B cell (primary cell): ENCODE data around the gene ECT2. TPM values are rescaled to one million over a fixed set of nuclear protein-coding genes. Genes with fewer than 3 reads are reported as not detected.
"Not testable (repeated sequence)": the region's sequence is repeated elsewhere in the genome, so short reads cannot be mapped to it uniquely, and the experiment has no call there.

ENCODE experiments used
- ATAC-seq: fragments of 200-7000 bp; cut with Tn5 transposase; one replicate; pipeline ENCODE4 v1.10.0; 2021; ENCODE audit warnings: low read depth, mild to moderate bottlenecking, moderate number of reproducible peaks, moderate library complexity
- CTCF ChIA-PET: fragments of 350-600 bp; sonication (Branson Sonifier 250); formaldehyde crosslinking; loops from one replicate; lab custom pipeline; 2021; ENCODE audit warnings: antibody characterized with exemption, inconsistent platforms; lab: Charles Lee
- POLR2A ChIA-PET: fragments of 350-600 bp; sonication (Branson Sonifier 250); formaldehyde crosslinking; loops from one replicate; lab custom pipeline; 2021; ENCODE audit warnings: antibody characterized with exemption; lab: Charles Lee
- DNase-seq: peaks from one replicate; pipeline ENCODE4 v3.0.0; 2013
- H2AFZ ChIP-seq: 2 replicates; pipeline ENCODE4 v1.6.1; 2012; ENCODE audit warnings: mild to moderate bottlenecking, low read depth, low read length; ENCODE audit not compliant: insufficient read depth, poor library complexity, severe bottlenecking
- H3K27ac ChIP-seq, 2 donors: 1 replicate in 1 of 2; 2 replicates in 1 of 2; pipeline ENCODE4 v1.5.1; 2012 to 2013; ENCODE audit warnings: low read length in 2 of 2, mild to moderate bottlenecking in 2 of 2, moderate library complexity in 1 of 2
- H3K27me3 ChIP-seq, 4 experiments: fragments of 200-600 bp in 1 of 4; sonication (generic) in 1 of 4; replicated peaks in 1 of 4; 1 replicate in 2 of 4; 2 replicates in 2 of 4; pipeline versions ENCODE4 v1.6.1 to v1.7.0; 2013 to 2016; ENCODE audit warnings: low read length in 3 of 4, mild to moderate bottlenecking in 2 of 4, mixed read lengths in 1 of 4, moderate library complexity in 1 of 4; ENCODE audit not compliant: insufficient read depth in 4 of 4, control insufficient read depth in 3 of 4; ENCODE audit errors: control extremely low read depth in 1 of 4
- H3K36me3 ChIP-seq, 2 experiments: replicated peaks in 1 of 2; 1 replicate in 1 of 2; 2 replicates in 1 of 2; pipeline versions ENCODE4 v1.6.1 to v1.7.1; 2013; ENCODE audit warnings: low read length in 1 of 2; ENCODE audit not compliant: insufficient read depth in 2 of 2, control insufficient read depth in 1 of 2; ENCODE audit errors: control extremely low read depth in 1 of 2, extremely low read depth in 1 of 2
- H3K4me1 ChIP-seq, 2 donors: fragments of 200-600 bp in 1 of 2; sonication (generic) in 1 of 2; 1 replicate in 1 of 2; 2 replicates in 1 of 2; pipeline versions ENCODE4 v1.5.1 to v1.6.1; 2013 to 2017; ENCODE audit warnings: low read length in 2 of 2; ENCODE audit not compliant: control insufficient read depth in 2 of 2, insufficient read depth in 2 of 2
- H3K4me2 ChIP-seq: replicated peaks from 2 replicates; pipeline ENCODE3; 2012; ENCODE audit warnings: mild to moderate bottlenecking, low read depth, low read length; ENCODE audit not compliant: poor library complexity, severe bottlenecking
- H3K4me3 ChIP-seq, 5 experiments: fragments of 200-600 bp in 1 of 5; sonication (generic) in 1 of 5; 1 replicate in 3 of 5; 2 replicates in 2 of 5; pipeline versions ENCODE4 v1.5.1 to v1.7.0; 2011 to 2016; ENCODE audit warnings: low read length in 4 of 5, mild to moderate bottlenecking in 4 of 5, low read depth in 2 of 5, control low read depth in 1 of 5, moderate library complexity in 1 of 5; ENCODE audit not compliant: insufficient read depth in 1 of 5; ENCODE audit errors: control extremely low read depth in 1 of 5, extremely low read depth in 1 of 5
- H3K79me2 ChIP-seq: fragments of 200-600 bp; sonication (generic); one replicate; pipeline ENCODE4 v1.6.0; 2016; ENCODE audit warnings: low read length; ENCODE audit not compliant: control insufficient read depth, insufficient read depth
- H3K9ac ChIP-seq: fragments of 200-600 bp; sonication (generic); 2 replicates; pipeline ENCODE4 v1.6.1; 2017; ENCODE audit warnings: mild to moderate bottlenecking, low read length, moderate library complexity
- H3K9me3 ChIP-seq, 3 donors: one replicate each; pipeline versions ENCODE4 v1.6.1 to v1.7.1; 2013; ENCODE audit warnings: low read length in 2 of 3; ENCODE audit not compliant: control insufficient read depth in 2 of 3, insufficient read depth in 1 of 3; ENCODE audit errors: control extremely low read depth in 1 of 3
- H4K20me1 ChIP-seq: 2 replicates; pipeline ENCODE4 v1.6.0; 2012; ENCODE audit warnings: mild to moderate bottlenecking, low read length; ENCODE audit not compliant: insufficient read depth, control insufficient read depth, poor library complexity, severe bottlenecking
- H3K27ac Mint-ChIP-seq: one replicate; pipeline ENCODE4 v1.8.0; 2021; ENCODE audit warnings: mixed read lengths
- H3K27me3 Mint-ChIP-seq: one replicate; pipeline ENCODE4 v1.8.0; 2021; ENCODE audit warnings: mixed read lengths
- H3K4me1 Mint-ChIP-seq: one replicate; pipeline ENCODE4 v1.8.0; 2021; ENCODE audit warnings: mixed read lengths
- H3K4me3 Mint-ChIP-seq: one replicate; pipeline ENCODE4 v1.8.0; 2021; ENCODE audit warnings: mixed read lengths
- H3K9me3 Mint-ChIP-seq: one replicate; pipeline ENCODE4 v1.8.0; 2022; ENCODE audit warnings: mixed read lengths; ENCODE audit not compliant: insufficient read depth
- CTCF ChIP-seq: fragments of 200-600 bp; IDR thresholded peaks from one replicate; pipeline ENCODE4 v1.8.0; 2022; ENCODE audit warnings: antibody characterized with exemption, mild to moderate bottlenecking
- EZH2 ChIP-seq: IDR thresholded peaks from 2 replicates; pipeline ENCODE4 v1.6.1; 2012; ENCODE audit warnings: borderline replicate concordance, low read depth, mild to moderate bottlenecking, moderate library complexity, low read length; ENCODE audit not compliant: insufficient read depth, poor library complexity, severe bottlenecking
- WGBS: methylation state at CpG from one replicate; pipeline ENCODE4 v1.1.5; 2013; ENCODE audit warnings: missing lambda C conversion rate; ENCODE audit not compliant: insufficient coverage; 5-methylcytosine and 5-hydroxymethylcytosine counted together
- intact Hi-C: fragments of 100-400 bp; cut with micrococcal nuclease; formaldehyde crosslinking; loops from one replicate; pipeline ENCODE4 v1.10.0; 2022
- polyA plus RNA-seq: library from polyadenylated mRNA; depleted of rRNA; stranded (reverse); fragments of >200 nt; gene quantifications from 2 replicates; pipeline ENCODE4 v1.2.3, GENCODE V29; 2012
- total RNA-seq, 2 donors: library from RNA; stranded (reverse); fragments of 120-200 nt in 1 of 2; gene quantifications; 1 replicate in 1 of 2; 2 replicates in 1 of 2; pipeline versions ENCODE4 v1.2.3 to v1.2.4, GENCODE V29; 2013 to 2022

The ECT2 gene
- total and polyA plus RNA-seq, 2 donors (not counting 1 experiment from before 2014, with no cell fraction given) = 1.00 to 5.1 TPM

- no peak overlapping the region for H3K4me3 ChIP-seq
- no peaks in the 10 kb centered on the region for H3K36me3 ChIP-seq
- ChIA-PET POLR2A (no interaction called here), CTCF (no interaction called here)
- whole genome bisulfite sequencing = no CpG with 5 or more reads among the region's 2 CpGs
- H3K4me2 ChIP-seq = no peak overlapping the region
- ATAC-seq (no peak), DNase-seq (no peak)
- Mint-ChIP-seq H3K4me3 (no peak overlapping the region), H3K4me1 (no peaks in the 10 kb centered on the region), H3K9me3 (no peaks in the 10 kb centered on the region), H3K27ac (no peak overlapping the region), H3K27me3 (no peaks in the 10 kb centered on the region)
- intact Hi-C loops = no loop called here
- H3K79me2 ChIP-seq = no peaks in the 10 kb centered on the region
- H3K4me1 ChIP-seq = no peaks in the 10 kb centered on the region
- H3K27ac ChIP-seq = no peak overlapping the region
- TF ChIP-seq CTCF (no peak), EZH2 (no peak)
- H4K20me1 ChIP-seq = no peaks in the 10 kb centered on the region
- no peak overlapping the region for H2AFZ ChIP-seq
- H3K9me3 ChIP-seq = no peaks in the 10 kb centered on the region
- no peaks in the 10 kb centered on the region for H3K27me3 ChIP-seq
- H3K9ac ChIP-seq = no peak overlapping the region
Measured at GRCh38 chr3:172859041-172859440, 108.5 kb downstream of the ECT2 start.

- H3K9me3 Mint-ChIP-seq, H3K36me3 ChIP-seq, POLR2A ChIA-PET, H4K20me1 ChIP-seq, H3K4me3 Mint-ChIP-seq, H2AFZ ChIP-seq, H3K4me2 ChIP-seq, H3K79me2 ChIP-seq, H3K27me3 Mint-ChIP-seq, DNase-seq, H3K4me1 Mint-ChIP-seq, H3K27ac ChIP-seq, H3K27me3 ChIP-seq, intact Hi-C loops, H3K9me3 ChIP-seq, H3K4me3 ChIP-seq, H3K4me1 ChIP-seq, H3K9ac ChIP-seq, H3K27ac Mint-ChIP-seq, CTCF ChIA-PET, ATAC-seq: not testable (repeated sequence)
- WGBS = 97% methylated on average over 37 of the region's 38 CpGs
Measured at GRCh38 chr3:172866726-172867350, 116.3 kb downstream of the ECT2 start.
